Neural progenitor cell (in vitro differentiated cells): ENCODE measurements around the gene OR8A1.

ENCODE experiments used
- CTCF ChIP-seq: fragments of 200-600 bp; sonication (generic); IDR thresholded peaks from 2 replicates; pipeline ENCODE4 v1.5.1; 2017; ENCODE audit warnings: antibody characterized with exemption, mild to moderate bottlenecking
- EZH2 ChIP-seq: fragments of 200-600 bp; sonication (generic); IDR thresholded peaks from 2 replicates; pipeline ENCODE4 v1.6.1; 2017; ENCODE audit warnings: antibody characterized with exemption, mild to moderate bottlenecking, moderate library complexity
- EZH2phosphoT487 ChIP-seq: fragments of 200-600 bp; sonication (generic); IDR thresholded peaks from 2 replicates; pipeline ENCODE4 v1.6.1; 2017; ENCODE audit warnings: antibody characterized with exemption

GRCh38 chr11:124535552-124536232 lies 34.1 kb upstream of the OR8A1 start:
- no peak for TF ChIP-seq CTCF
- TF ChIP-seq EZH2: no peak
- no peak for TF ChIP-seq EZH2phosphoT487
